MM.1S (cell line): ENCODE results near the gene TIGD6.

ENCODE experiments used
- CTCF ChIP-seq: fragments of 300-600 bp; sonication (generic); IDR thresholded peaks from 2 replicates; pipeline ENCODE4 v1.5.1; 2016; ENCODE audit warnings: antibody characterized with exemption, low read length, mixed read lengths
- EZH2 ChIP-seq: fragments of 300-600 bp; sonication (generic); optimal IDR thresholded peaks from 2 replicates; pipeline ENCODE3; 2017; ENCODE audit warnings: low read depth, mild to moderate bottlenecking, antibody characterized with exemption, low read length, mixed read lengths
- EZH2phosphoT487 ChIP-seq: fragments of 300-600 bp; sonication (generic); IDR thresholded peaks from 2 replicates; pipeline ENCODE4 v1.6.1; 2018; ENCODE audit warnings: antibody characterized with exemption, low read length

GRCh38 chr5:149979896-149980295 is 20.6 kb downstream of the TIGD6 start:
- no peak for TF ChIP-seq CTCF
- no peak for TF ChIP-seq EZH2
- TF ChIP-seq EZH2phosphoT487, result no peak
